ENCODE measurements around the gene SLCO2B1. TPM values are rescaled to one million over a fixed set of nuclear protein-coding genes. Genes with fewer than 3 reads are reported as not detected.
A peak's percentile ranks its signal among the peaks of the same experiment; 100 is the strongest.

The SLCO2B1 gene
- total and polyA plus RNA-seq, 11 donors, result 4.7 to 167 (median 15.8) TPM

DNA sequence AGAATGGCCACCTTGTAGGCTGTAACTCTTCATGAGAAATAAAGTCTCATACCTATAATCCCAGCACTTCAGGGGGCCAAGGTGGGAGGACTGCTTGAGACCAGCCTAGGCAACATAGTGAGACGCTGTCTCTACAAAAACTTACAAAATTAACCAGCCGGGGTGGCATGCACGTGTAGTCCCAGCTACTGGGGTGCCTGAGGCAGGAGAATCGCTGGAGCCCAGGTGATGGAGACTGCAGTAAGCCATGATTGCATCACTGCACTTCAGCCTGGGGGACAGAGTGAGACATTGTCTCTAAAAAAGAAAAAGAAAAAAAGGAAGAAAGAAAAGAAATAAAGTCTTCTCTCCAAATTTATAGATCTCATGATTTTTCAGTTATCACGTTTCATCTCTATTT, 4.2 kb upstream of the SLCO2B1 start:
- no peaks in the 10 kb centered on the region for H3K27me3 ChIP-seq
- H3K27ac ChIP-seq, result peak overlapping the region in 1 of 12 donors; percentile 85
- H3K4me3 ChIP-seq, result no peak overlapping the region
- TF ChIP-seq, protein P1, sequence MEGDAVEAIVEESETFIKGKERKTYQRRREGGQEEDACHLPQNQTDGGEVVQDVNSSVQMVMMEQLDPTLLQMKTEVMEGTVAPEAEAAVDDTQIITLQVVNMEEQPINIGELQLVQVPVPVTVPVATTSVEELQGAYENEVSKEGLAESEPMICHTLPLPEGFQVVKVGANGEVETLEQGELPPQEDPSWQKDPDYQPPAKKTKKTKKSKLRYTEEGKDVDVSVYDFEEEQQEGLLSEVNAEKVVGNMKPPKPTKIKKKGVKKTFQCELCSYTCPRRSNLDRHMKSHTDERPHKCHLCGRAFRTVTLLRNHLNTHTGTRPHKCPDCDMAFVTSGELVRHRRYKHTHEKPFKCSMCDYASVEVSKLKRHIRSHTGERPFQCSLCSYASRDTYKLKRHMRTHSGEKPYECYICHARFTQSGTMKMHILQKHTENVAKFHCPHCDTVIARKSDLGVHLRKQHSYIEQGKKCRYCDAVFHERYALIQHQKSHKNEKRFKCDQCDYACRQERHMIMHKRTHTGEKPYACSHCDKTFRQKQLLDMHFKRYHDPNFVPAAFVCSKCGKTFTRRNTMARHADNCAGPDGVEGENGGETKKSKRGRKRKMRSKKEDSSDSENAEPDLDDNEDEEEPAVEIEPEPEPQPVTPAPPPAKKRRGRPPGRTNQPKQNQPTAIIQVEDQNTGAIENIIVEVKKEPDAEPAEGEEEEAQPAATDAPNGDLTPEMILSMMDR (IDR thresholded peaks at IDR 0.05), result no peak
- TF ChIP-seq POLR2A (IDR thresholded peaks at IDR 0.05), result no peak
- no peaks in the 10 kb centered on the region for H3K36me3 ChIP-seq
- 81 to 86% (median 83%) methylated on average over 5 of the region's 5 CpGs for WGBS, 4 donors
- ATAC-seq, result no peak
- no peak for DNase-seq
- no peaks in the 10 kb centered on the region for H3K9me3 ChIP-seq
- H3K4me1 ChIP-seq, result peaks cover 0 to 69% (median 20%) of the 10 kb centered on the region in 12 donors
- intact Hi-C loops (cut with DNase I), result loop anchor here in 2 of 10 donors (10.0 kb wide), 1 partner anchor 222 kb away; no protein-coding TSS in a partner anchor

DNA sequence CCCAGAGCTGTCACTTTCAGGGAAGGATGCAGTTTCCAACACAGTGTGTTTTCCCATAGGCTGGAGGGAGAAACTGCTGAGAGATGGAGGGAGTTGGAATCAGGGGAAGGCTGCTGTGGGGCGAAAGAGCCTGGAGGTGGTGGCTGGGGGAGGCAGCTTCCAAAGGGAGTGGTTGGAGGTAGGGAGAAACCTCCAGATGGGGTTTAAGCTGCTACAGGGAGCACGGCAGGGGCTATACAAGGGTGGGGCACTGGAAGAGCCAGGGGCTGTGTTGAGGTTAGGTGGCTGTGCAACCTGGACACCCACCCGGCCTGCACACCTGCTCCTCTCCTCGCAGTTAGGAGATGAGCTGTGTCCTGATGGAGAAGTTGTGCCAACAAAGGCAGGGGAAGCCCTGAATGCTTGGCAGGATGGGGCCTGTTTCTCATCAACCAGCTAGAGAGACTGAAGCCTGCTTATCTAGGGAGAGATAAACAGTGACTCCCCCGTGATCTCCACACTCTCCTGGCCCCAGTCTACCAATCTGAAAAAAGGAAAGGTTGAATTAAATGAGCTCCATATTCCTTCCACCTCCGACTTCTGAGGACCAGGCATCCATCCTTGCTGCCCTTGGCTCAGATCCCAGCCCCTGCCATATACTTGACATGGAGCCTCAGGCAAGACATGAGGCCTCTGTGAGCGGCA, 3.6 kb upstream of the SLCO2B1 start:
- H3K4me1 ChIP-seq, result peaks cover 0 to 68% (median 20%) of the 10 kb centered on the region in 12 donors
- H3K27ac ChIP-seq, result peak overlapping the region in 1 of 12 donors; percentile 85
- H3K4me3 ChIP-seq, result no peak overlapping the region
- DNase-seq (no peak), ATAC-seq (no peak)
- 60 to 69% (median 62%) methylated on average over 7 of the region's 7 CpGs for WGBS, 4 donors
- intact Hi-C loops (cut with DNase I), result loop anchor here in 2 of 10 donors (10.0 kb wide), 1 partner anchor 223 kb away; no protein-coding TSS in a partner anchor
- no peaks in the 10 kb centered on the region for H3K27me3 ChIP-seq
- no peaks in the 10 kb centered on the region for H3K36me3 ChIP-seq
- no peaks in the 10 kb centered on the region for H3K9me3 ChIP-seq
- TF ChIP-seq, protein P1 (IDR thresholded peaks at IDR 0.05), result no peak
- no peak for TF ChIP-seq POLR2A (IDR thresholded peaks at IDR 0.05)

GRCh38 chr11:75147875-75148263, 3.0 kb upstream of the SLCO2B1 start:
- Histone ChIP-seq H3K4me3 (no peak overlapping the region), H3K9me3 (no peaks in the 10 kb centered on the region), H3K27ac (peak overlapping the region in 1 of 12 donors; percentile 85), H3K36me3 (no peaks in the 10 kb centered on the region), H3K27me3 (no peaks in the 10 kb centered on the region), H3K4me1 (peaks cover 0 to 67% (median 21%) of the 10 kb centered on the region in 12 donors)
- no peak for TF ChIP-seq POLR2A (IDR thresholded peaks at IDR 0.05)
- 68 to 82% (median 71%) methylated on average over 9 of the region's 9 CpGs for WGBS, 4 donors
- ATAC-seq (peak in 3 of 4 donors; percentile 10 to 21 (median 11)), DNase-seq (peak in 4 of 5 donors; percentile 47 to 69 (median 54))
- intact Hi-C loops (cut with DNase I), result loop anchor here in 2 of 10 donors (10.0 kb wide), 1 partner anchor 223 kb away; no protein-coding TSS in a partner anchor

- intact Hi-C loops (cut with DNase I), result loop anchor here in 2 of 10 donors (10.0 kb wide), 1 partner anchor 224 kb away; no protein-coding TSS in a partner anchor
- Histone ChIP-seq H3K4me3 (no peak overlapping the region), H3K4me1 (peaks cover 0 to 66% (median 18%) of the 10 kb centered on the region in 12 donors), H3K27ac (peak overlapping the region in 1 of 12 donors; percentile 85), H3K9me3 (no peaks in the 10 kb centered on the region), H3K27me3 (no peaks in the 10 kb centered on the region), H3K36me3 (no peaks in the 10 kb centered on the region)
- DNase-seq (no peak), ATAC-seq (no peak)
- 93 to 95% (median 93%) methylated on average over 6 of the region's 6 CpGs for WGBS, 4 donors
- TF ChIP-seq POLR2A (IDR thresholded peaks at IDR 0.05), result no peak
- TF ChIP-seq, protein P1 (IDR thresholded peaks at IDR 0.05), result no peak
Measured at GRCh38 chr11:75148436-75148983, 2.4 kb upstream of the SLCO2B1 start.

Data from heart left ventricle (tissue), 16 donors.